Panc1 (cell line): ENCODE results near the gene SYNPR. TPM values are rescaled to one million over a fixed set of nuclear protein-coding genes. Genes with fewer than 3 reads are reported as not detected.

Experiments
- ATAC-seq: fragments of 200-7000 bp; cut with Tn5 transposase; 2 replicates; pipeline ENCODE4 v1.9.1; 2020; ENCODE audit warnings: mild to moderate bottlenecking, moderate library complexity
- BruUV-seq: library from RNA; stranded (reverse); fragments of 400-500 nt; replicated peaks from 2 replicates; lab custom pipeline; 2021; lab: Mats Ljungman, UMichigan
- CTCF ChIA-PET: fragments of 300-600 bp; sonication (Branson Sonifier 250); formaldehyde crosslinking; loops from one replicate; lab custom pipeline; 2022; ENCODE audit warnings: antibody characterized with exemption; lab: Charles Lee
- POLR2A ChIA-PET: fragments of 300-600 bp; sonication (Branson Sonifier 250); formaldehyde crosslinking; loops from one replicate; lab custom pipeline; 2022; ENCODE audit warnings: antibody characterized with exemption; lab: Charles Lee
- DNase-seq: peaks from one replicate; pipeline ENCODE4 v3.0.0-alpha.2; 2010; ENCODE audit warnings: low read depth, low spot score
- H3K27ac ChIP-seq: 2 replicates; pipeline ENCODE4 v1.5.1; 2011; ENCODE audit warnings: mild to moderate bottlenecking, low read length, inconsistent platforms
- H3K27me3 ChIP-seq: fragments of 200-500 bp; sonication (Bioruptor generic); 2 replicates; pipeline ENCODE4 v1.6.0; 2014; ENCODE audit warnings: low read length, inconsistent platforms; ENCODE audit not compliant: control insufficient read depth, insufficient read depth
- H3K36me3 ChIP-seq: fragments of 200-500 bp; sonication (Bioruptor generic); 2 replicates; pipeline ENCODE4 v1.5.1; 2014; ENCODE audit warnings: inconsistent platforms, mild to moderate bottlenecking, low read length, moderate library complexity; ENCODE audit not compliant: control insufficient read depth, insufficient read depth
- H3K4me1 ChIP-seq: 2 replicates; pipeline ENCODE4 v1.5.1; 2011; ENCODE audit warnings: inconsistent platforms, mild to moderate bottlenecking, low read length, moderate library complexity; ENCODE audit not compliant: control insufficient read depth, insufficient read depth
- H3K4me3 ChIP-seq, 2 experiments: 2 replicates each; pipeline ENCODE4 v1.5.1; 2011 to 2012; ENCODE audit warnings: low read depth in 2 of 2, low read length in 2 of 2, mild to moderate bottlenecking in 2 of 2, inconsistent platforms in 1 of 2, moderate library complexity in 1 of 2
- H3K9me3 ChIP-seq: fragments of 200-500 bp; sonication (Bioruptor generic); 2 replicates; pipeline ENCODE4 v1.5.1; 2014; ENCODE audit warnings: low read depth, mild to moderate bottlenecking, inconsistent platforms, low read length, moderate library complexity; ENCODE audit not compliant: control insufficient read depth, insufficient read depth
- POLR2AphosphoS5 ChIP-seq: IDR thresholded peaks from 2 replicates; pipeline ENCODE4 v1.6.1; 2012; ENCODE audit warnings: mild to moderate bottlenecking, low read depth, low read length, moderate library complexity
- SIN3A ChIP-seq: IDR thresholded peaks from 2 replicates; pipeline ENCODE4 v1.6.1; 2012; ENCODE audit warnings: low read depth, mild to moderate bottlenecking, low read length, moderate library complexity, borderline replicate concordance; ENCODE audit not compliant: insufficient read depth
- TCF7L2 ChIP-seq: IDR thresholded peaks from 2 replicates; pipeline ENCODE4 v1.6.1; 2011; ENCODE audit warnings: mild to moderate bottlenecking, low read depth, low read length, inconsistent platforms
- in situ Hi-C: cut with HindIII; loops from 2 replicates; pipeline ENCODE4 v1.10.0; 2016; ENCODE audit warnings: low sequenced_read_pairs, low pct_unique_long_range_greater_than_20kb
- intact Hi-C: fragments of 100-400 bp; cut with micrococcal nuclease; formaldehyde crosslinking; loops from one replicate; pipeline ENCODE4 v1.10.0; 2022; ENCODE audit not compliant: unreplicated experiment
- total RNA-seq: library from RNA; stranded (reverse); gene quantifications from one replicate; pipeline ENCODE4 v1.2.1, GENCODE V29; 2021; ENCODE audit not compliant: unreplicated experiment
- TF ChIP-seq, protein P1 (sequence below), 2 experiments: IDR thresholded peaks; 2 replicates each; pipeline ENCODE4 v1.6.1; 2011 to 2012; ENCODE audit warnings: low read depth in 2 of 2, control low read depth in 1 of 2, low read length in 1 of 2, mild to moderate bottlenecking in 1 of 2, moderate library complexity in 1 of 2; ENCODE audit not compliant: insufficient read depth in 1 of 2
- TF ChIP-seq, protein P2 (sequence below): fragments of 450-650 bp; IDR thresholded peaks from 2 replicates; pipeline ENCODE4 v1.5.1; 2017; ENCODE audit warnings: mild to moderate bottlenecking

Gene SYNPR
- total RNA-seq, 1 experiment from 2014 or later, result not detected

GRCh38 chr3:63308072-63308471 is 30.0 kb downstream of the SYNPR start:
- Histone ChIP-seq H3K27ac (no peak overlapping the region), H3K36me3 (no peaks in the 10 kb centered on the region), H3K4me3 (no peak overlapping the region), H3K9me3 (no peaks in the 10 kb centered on the region), H3K4me1 (no peaks in the 10 kb centered on the region), H3K27me3 (no peaks in the 10 kb centered on the region)
- ChIA-PET POLR2A (no interaction called here), CTCF (no interaction called here)
- TF ChIP-seq TCF7L2, result no peak
- TF ChIP-seq POLR2AphosphoS5, result no peak
- TF ChIP-seq, protein P1, sequence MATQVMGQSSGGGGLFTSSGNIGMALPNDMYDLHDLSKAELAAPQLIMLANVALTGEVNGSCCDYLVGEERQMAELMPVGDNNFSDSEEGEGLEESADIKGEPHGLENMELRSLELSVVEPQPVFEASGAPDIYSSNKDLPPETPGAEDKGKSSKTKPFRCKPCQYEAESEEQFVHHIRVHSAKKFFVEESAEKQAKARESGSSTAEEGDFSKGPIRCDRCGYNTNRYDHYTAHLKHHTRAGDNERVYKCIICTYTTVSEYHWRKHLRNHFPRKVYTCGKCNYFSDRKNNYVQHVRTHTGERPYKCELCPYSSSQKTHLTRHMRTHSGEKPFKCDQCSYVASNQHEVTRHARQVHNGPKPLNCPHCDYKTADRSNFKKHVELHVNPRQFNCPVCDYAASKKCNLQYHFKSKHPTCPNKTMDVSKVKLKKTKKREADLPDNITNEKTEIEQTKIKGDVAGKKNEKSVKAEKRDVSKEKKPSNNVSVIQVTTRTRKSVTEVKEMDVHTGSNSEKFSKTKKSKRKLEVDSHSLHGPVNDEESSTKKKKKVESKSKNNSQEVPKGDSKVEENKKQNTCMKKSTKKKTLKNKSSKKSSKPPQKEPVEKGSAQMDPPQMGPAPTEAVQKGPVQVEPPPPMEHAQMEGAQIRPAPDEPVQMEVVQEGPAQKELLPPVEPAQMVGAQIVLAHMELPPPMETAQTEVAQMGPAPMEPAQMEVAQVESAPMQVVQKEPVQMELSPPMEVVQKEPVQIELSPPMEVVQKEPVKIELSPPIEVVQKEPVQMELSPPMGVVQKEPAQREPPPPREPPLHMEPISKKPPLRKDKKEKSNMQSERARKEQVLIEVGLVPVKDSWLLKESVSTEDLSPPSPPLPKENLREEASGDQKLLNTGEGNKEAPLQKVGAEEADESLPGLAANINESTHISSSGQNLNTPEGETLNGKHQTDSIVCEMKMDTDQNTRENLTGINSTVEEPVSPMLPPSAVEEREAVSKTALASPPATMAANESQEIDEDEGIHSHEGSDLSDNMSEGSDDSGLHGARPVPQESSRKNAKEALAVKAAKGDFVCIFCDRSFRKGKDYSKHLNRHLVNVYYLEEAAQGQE (IDR thresholded peaks at IDR 0.05; ENCODE audit: insufficient read depth in 1 of 2, low read depth in 2 of 2, low read length in 1 of 2), result no peak
- no peak for TF ChIP-seq SIN3A
- TF ChIP-seq, protein P2, sequence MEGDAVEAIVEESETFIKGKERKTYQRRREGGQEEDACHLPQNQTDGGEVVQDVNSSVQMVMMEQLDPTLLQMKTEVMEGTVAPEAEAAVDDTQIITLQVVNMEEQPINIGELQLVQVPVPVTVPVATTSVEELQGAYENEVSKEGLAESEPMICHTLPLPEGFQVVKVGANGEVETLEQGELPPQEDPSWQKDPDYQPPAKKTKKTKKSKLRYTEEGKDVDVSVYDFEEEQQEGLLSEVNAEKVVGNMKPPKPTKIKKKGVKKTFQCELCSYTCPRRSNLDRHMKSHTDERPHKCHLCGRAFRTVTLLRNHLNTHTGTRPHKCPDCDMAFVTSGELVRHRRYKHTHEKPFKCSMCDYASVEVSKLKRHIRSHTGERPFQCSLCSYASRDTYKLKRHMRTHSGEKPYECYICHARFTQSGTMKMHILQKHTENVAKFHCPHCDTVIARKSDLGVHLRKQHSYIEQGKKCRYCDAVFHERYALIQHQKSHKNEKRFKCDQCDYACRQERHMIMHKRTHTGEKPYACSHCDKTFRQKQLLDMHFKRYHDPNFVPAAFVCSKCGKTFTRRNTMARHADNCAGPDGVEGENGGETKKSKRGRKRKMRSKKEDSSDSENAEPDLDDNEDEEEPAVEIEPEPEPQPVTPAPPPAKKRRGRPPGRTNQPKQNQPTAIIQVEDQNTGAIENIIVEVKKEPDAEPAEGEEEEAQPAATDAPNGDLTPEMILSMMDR, result no peak
- ATAC-seq (no peak), DNase-seq (no peak)
- in situ Hi-C loops, result no loop called here
- intact Hi-C loops, result no loop called here
- BruUV-seq, result no TSS peak

- ChIA-PET POLR2A (no interaction called here), CTCF (no interaction called here)
- no peaks in the 10 kb centered on the region for H3K36me3 ChIP-seq
- H3K27me3 ChIP-seq, result no peaks in the 10 kb centered on the region
- H3K27ac ChIP-seq, result no peak overlapping the region
- no peaks in the 10 kb centered on the region for H3K9me3 ChIP-seq
- intact Hi-C loops, result no loop called here
- no peaks in the 10 kb centered on the region for H3K4me1 ChIP-seq
- H3K4me3 ChIP-seq, result no peak overlapping the region
- ATAC-seq (no peak), DNase-seq (no peak)
- no TSS peak for BruUV-seq
- no peak for TF ChIP-seq TCF7L2
- TF ChIP-seq, protein P2, result no peak
- TF ChIP-seq, protein P1 (IDR thresholded peaks at IDR 0.05; ENCODE audit: insufficient read depth in 1 of 2, low read depth in 2 of 2, low read length in 1 of 2), result no peak
- no peak for TF ChIP-seq SIN3A
- TF ChIP-seq POLR2AphosphoS5, result no peak
- in situ Hi-C loops, result no loop called here
Observed at GRCh38 chr3:63309768-63310167, 31.7 kb downstream of the SYNPR start.
